H1 (cell line): Measurements from ENCODE around the gene ALG11. TPM values are rescaled to one million over a fixed set of nuclear protein-coding genes. Genes with fewer than 3 reads are reported as not detected.

ENCODE experiments used
- CTCF ChIA-PET: fragments of 300-600 bp; sonication (Branson Sonifier 250); formaldehyde crosslinking; loops from one replicate; lab custom pipeline; 2021; ENCODE audit not compliant: partially characterized antibody; lab: Charles Lee
- POLR2A ChIA-PET: fragments of 300-600 bp; sonication (Branson Sonifier 250); formaldehyde crosslinking; loops from one replicate; lab custom pipeline; 2021; ENCODE audit warnings: inconsistent platforms; ENCODE audit not compliant: partially characterized antibody; lab: Charles Lee
- DNase-seq, 2 experiments: peaks; one replicate each; pipeline versions ENCODE4 v3.0.0 to v3.0.0-alpha.2; 2010 to 2022; ENCODE audit warnings: low spot score in 2 of 2, low read depth in 1 of 2, mixed read lengths in 1 of 2
- FAIRE-seq: peaks from 2 replicates; lab custom pipeline; 2011; peaks lifted over from hg19 to GRCh38; lab: Jason Lieb, UNC
- H2AFZ ChIP-seq: 2 replicates; pipeline ENCODE4 v1.8.1; 2012; ENCODE audit warnings: low read length, inconsistent platforms
- H2AK5ac ChIP-seq: 2 replicates; pipeline ENCODE4 v1.6.1; 2013; ENCODE audit warnings: low read depth, low read length
- H2BK120ac ChIP-seq: replicated peaks from 2 replicates; pipeline ENCODE3; 2013; ENCODE audit warnings: low read depth, low read length, inconsistent platforms
- H2BK12ac ChIP-seq: 2 replicates; pipeline ENCODE4 v1.6.1; 2013; ENCODE audit warnings: low read depth, low read length
- H2BK15ac ChIP-seq: 2 replicates; pipeline ENCODE4 v1.6.1; 2013; ENCODE audit warnings: low read length
- H2BK20ac ChIP-seq: 2 replicates; pipeline ENCODE4 v1.6.1; 2013; ENCODE audit warnings: low read length
- H2BK5ac ChIP-seq: 2 replicates; pipeline ENCODE4 v1.6.1; 2013; ENCODE audit warnings: low read depth, low read length
- H3K14ac ChIP-seq: 2 replicates; pipeline ENCODE4 v1.6.1; 2013; ENCODE audit warnings: inconsistent platforms; ENCODE audit not compliant: insufficient read length
- H3K18ac ChIP-seq: 2 replicates; pipeline ENCODE4 v1.6.1; 2013; ENCODE audit warnings: low read length; ENCODE audit errors: extremely low read depth
- H3K23ac ChIP-seq: 2 replicates; pipeline ENCODE4 v1.6.1; 2013; ENCODE audit warnings: inconsistent platforms; ENCODE audit not compliant: insufficient read length
- H3K23me2 ChIP-seq: 2 replicates; pipeline ENCODE4 v1.6.1; 2013; ENCODE audit warnings: low read depth, low read length
- H3K27ac ChIP-seq: 2 replicates; pipeline ENCODE4 v1.6.1; 2011; ENCODE audit warnings: low read depth, low read length, inconsistent platforms
- H3K27me3 ChIP-seq, 4 experiments: replicated peaks in 1 of 4; 1 replicate in 1 of 4; 2 replicates in 3 of 4; pipeline versions ENCODE4 v1.6.1 to v1.8.1; 2011 to 2013; ENCODE audit warnings: low read length in 3 of 4, mild to moderate bottlenecking in 3 of 4, inconsistent platforms in 2 of 4, mixed read lengths in 2 of 4, moderate library complexity in 1 of 4; ENCODE audit not compliant: control insufficient read depth in 3 of 4, insufficient read depth in 3 of 4; ENCODE audit errors: extremely low read depth in 1 of 4
- H3K36me3 ChIP-seq, 4 experiments: 2 replicates each; pipeline versions ENCODE4 v1.6.1 to v1.8.1; 2011 to 2013; ENCODE audit warnings: mild to moderate bottlenecking in 4 of 4, low read length in 3 of 4, moderate library complexity in 2 of 4, control low read depth in 1 of 4, inconsistent platforms in 1 of 4; ENCODE audit not compliant: insufficient read depth in 4 of 4, control insufficient read depth in 2 of 4
- H3K4ac ChIP-seq: replicated peaks from 2 replicates; pipeline ENCODE3; 2013; ENCODE audit warnings: low read length, low read depth, mixed read lengths, inconsistent platforms; ENCODE audit not compliant: insufficient read length
- H3K4me1 ChIP-seq, 4 experiments: replicated peaks in 1 of 4; 1 replicate in 1 of 4; 2 replicates in 3 of 4; pipeline versions ENCODE4 v1.6.1 to v1.8.1; 2011 to 2013; ENCODE audit warnings: low read length in 3 of 4, inconsistent platforms in 2 of 4, mixed read lengths in 1 of 4; ENCODE audit not compliant: insufficient read depth in 4 of 4, control insufficient read depth in 3 of 4
- H3K4me2 ChIP-seq, 2 experiments: 2 replicates each; pipeline versions ENCODE4 v1.6.1 to v1.8.1; 2011 to 2013; ENCODE audit warnings: low read depth in 2 of 2, low read length in 2 of 2, control low read depth in 1 of 2, inconsistent platforms in 1 of 2, mild to moderate bottlenecking in 1 of 2; ENCODE audit not compliant: insufficient read depth in 1 of 2
- H3K4me3 ChIP-seq, 4 experiments: fragments of 200-600, 300-600 bp in 1 of 4; sonication (generic), shearing (Covaris generic), sonication (Bioruptor Twin) in 1 of 4; 2 replicates each; pipeline versions ENCODE4 v1.5.1 to v1.8.1; 2011 to 2016; ENCODE audit warnings: low read length in 4 of 4, low read depth in 3 of 4, control low read depth in 2 of 4, inconsistent platforms in 2 of 4, mild to moderate bottlenecking in 2 of 4, mixed read lengths in 1 of 4, moderate library complexity in 1 of 4; ENCODE audit not compliant: insufficient read depth in 2 of 4; ENCODE audit errors: extremely low read depth in 1 of 4
- H3K56ac ChIP-seq: replicated peaks from 2 replicates; pipeline ENCODE3; 2013; ENCODE audit warnings: low read depth, mild to moderate bottlenecking, mixed read lengths, low read length, inconsistent platforms; ENCODE audit not compliant: insufficient read length
- H3K79me1 ChIP-seq: 2 replicates; pipeline ENCODE4 v1.6.1; 2013; ENCODE audit warnings: low read depth, low read length, control low read depth
- H3K79me2 ChIP-seq, 2 experiments: 2 replicates each; pipeline versions ENCODE4 v1.6.1 to v1.8.1; 2012 to 2013; ENCODE audit warnings: low read length in 2 of 2, mild to moderate bottlenecking in 2 of 2, inconsistent platforms in 1 of 2; ENCODE audit not compliant: insufficient read depth in 2 of 2, control insufficient read depth in 1 of 2
- H3K9ac ChIP-seq, 4 experiments: replicated peaks in 1 of 4; 1 replicate in 1 of 4; 2 replicates in 3 of 4; pipeline versions ENCODE4 v1.6.1 to v1.8.1; 2011 to 2013; ENCODE audit warnings: low read depth in 3 of 4, low read length in 3 of 4, control low read depth in 2 of 4, mild to moderate bottlenecking in 2 of 4, moderate library complexity in 2 of 4, inconsistent platforms in 1 of 4; ENCODE audit errors: extremely low read depth in 1 of 4
- H3K9me3 ChIP-seq, 2 experiments: 2 replicates each; pipeline versions ENCODE4 v1.6.1 to v1.8.1; 2012 to 2013; ENCODE audit warnings: mild to moderate bottlenecking in 2 of 2, moderate library complexity in 2 of 2, control low read depth in 1 of 2, inconsistent platforms in 1 of 2, low read depth in 1 of 2, low read length in 1 of 2, mixed read lengths in 1 of 2; ENCODE audit not compliant: insufficient read depth in 2 of 2
- H4K20me1 ChIP-seq, 2 experiments: replicated peaks in 1 of 2; 2 replicates each; pipeline versions ENCODE3 to v1.8.1; 2011 to 2013; ENCODE audit warnings: inconsistent platforms in 2 of 2, low read length in 2 of 2, mild to moderate bottlenecking in 1 of 2; ENCODE audit not compliant: insufficient read depth in 2 of 2, control insufficient read depth in 1 of 2
- H4K5ac ChIP-seq: 2 replicates; pipeline ENCODE4 v1.6.1; 2013; ENCODE audit warnings: low read length, low read depth, mixed read lengths, inconsistent platforms; ENCODE audit not compliant: insufficient read length
- H4K8ac ChIP-seq: 2 replicates; pipeline ENCODE4 v1.8.0; 2013; ENCODE audit warnings: mild to moderate bottlenecking, moderate library complexity, low read length, inconsistent platforms; ENCODE audit not compliant: insufficient read depth; ENCODE audit errors: extremely low read depth
- H4K91ac ChIP-seq: replicated peaks from 2 replicates; pipeline ENCODE3; 2013; ENCODE audit warnings: low read length, mixed read lengths, inconsistent platforms; ENCODE audit not compliant: insufficient read length
- MAFK ChIP-seq: IDR thresholded peaks from 2 replicates; pipeline ENCODE4 v1.6.1; 2012; ENCODE audit warnings: low read depth, mild to moderate bottlenecking, improper control_type of control experiment, low read length
- MAX ChIP-seq: IDR thresholded peaks from 2 replicates; pipeline ENCODE4 v1.6.1; 2012; ENCODE audit warnings: inconsistent platforms
- NRF1 ChIP-seq: IDR thresholded peaks from 2 replicates; pipeline ENCODE4 v1.6.1; 2011; ENCODE audit warnings: mild to moderate bottlenecking, low read depth, low read length, improper control_type of control experiment
- TAF1 ChIP-seq: IDR thresholded peaks from 2 replicates; pipeline ENCODE4 v1.6.1; 2011; ENCODE audit warnings: mild to moderate bottlenecking, low read depth, low read length
- TAF7 ChIP-seq: optimal IDR thresholded peaks from 2 replicates; pipeline ENCODE3; 2011; ENCODE audit warnings: low read depth, mild to moderate bottlenecking, inconsistent platforms, low read length, moderate library complexity, borderline replicate concordance
- WGBS, 2 experiments: shearing (Covaris generic) in 1 of 2; methylation state at CpG; one replicate each; pipeline versions ENCODE4 v1.1.6 to v1.1.7; 2013 to 2015; ENCODE audit warnings: low lambda C conversion rate in 2 of 2, mixed read lengths in 2 of 2, inconsistent platforms in 1 of 2, low coverage in 1 of 2, missing lambda C conversion rate in 1 of 2; ENCODE audit not compliant: insufficient replicate concordance in 2 of 2, insufficient coverage in 1 of 2, insufficient read length in 1 of 2; ENCODE audit errors: extremely low coverage in 1 of 2, missing lambda C conversion rate in 1 of 2; 5-methylcytosine and 5-hydroxymethylcytosine counted together
- polyA plus RNA-seq, 7 experiments: library from polyadenylated mRNA; depleted of rRNA in 3 of 7; stranded (reverse) in 5 of 7; unstranded in 2 of 7; fragments of >200 nt in 5 of 7; fragments of 200-250 nt in 2 of 7; gene quantifications; 1 replicate in 5 of 7; 2 replicates in 1 of 7; 4 replicates in 1 of 7; pipeline versions ENCODE4 v1.2.1 to v1.2.3, GENCODE V29; 2011 to 2013; ENCODE audit warnings: missing spikeins in 2 of 7, mixed read lengths in 2 of 7
- total RNA-seq: library from RNA; stranded (reverse); fragmentation: NEBNext Ultra II Directional; extraction: Animal tissue kit (Norgen Biotek cat#: 25700); gene quantifications from 2 replicates; pipeline ENCODE4 v1.2.1, GENCODE V29; 2021

ALG11 gene
- total and polyA plus RNA-seq, 2 of the 8 experiments (the other 6 are each of a cell fraction or from before 2014, with no cell fraction given), result 5.2 to 39.9 TPM

- Histone ChIP-seq H2AK5ac (no peak overlapping the region), H3K9ac (no peak overlapping the region), H3K23ac (no peak overlapping the region), H3K79me2 (no peaks in the 10 kb centered on the region), H3K23me2 (no peaks in the 10 kb centered on the region; the same call in 1 of the 2 replicates), H3K18ac (no peak overlapping the region), H3K56ac (no peak overlapping the region), H3K4me2 (no peak overlapping the region), H2BK20ac (no peak overlapping the region), H2AFZ (no peak overlapping the region), H2BK120ac (no peak overlapping the region), H3K36me3 (no peaks in the 10 kb centered on the region), H3K14ac (no peak overlapping the region), H3K27ac (no peak overlapping the region), H3K79me1 (no peaks in the 10 kb centered on the region), H4K8ac (no peak overlapping the region; the same call in 1 of the 2 replicates), H3K9me3 (no peaks in the 10 kb centered on the region), H3K27me3 (no peaks in the 10 kb centered on the region), H2BK15ac (no peak overlapping the region), H4K20me1 (no peaks in the 10 kb centered on the region), H3K4me1 (no peaks in the 10 kb centered on the region), H4K5ac (no peak overlapping the region), H4K91ac (no peak overlapping the region), H3K4me3 (no peak overlapping the region), H2BK12ac (no peak overlapping the region), H2BK5ac (no peak overlapping the region), H3K4ac (no peak overlapping the region)
- DNase-seq (no peak), FAIRE-seq (no peak)
- WGBS, 2 experiments, result 90% methylated on average over 10 of the region's 10 CpGs; no CpG with 5 or more reads in 1 of the 2 experiments
- TF ChIP-seq NRF1 (no peak), TAF1 (no peak), MAFK (no peak), TAF7 (no peak), MAX (no peak)
- ChIA-PET CTCF (interaction anchor here (0.8 to 2.2 kb wide), 3 partner anchors 9 to 38 kb away, joined by 3 to 14 read pairs (median 3); no protein-coding TSS in a partner anchor), POLR2A (no interaction called here)
These were observed 46.0 kb upstream of the ALG11 start for GRCh38 chr13:51966186-51966585.
